Hematopoietic multipotent progenitor cell treated with erythropoietin and hydrocortisone succinate and interleukin-3 and kit ligand, for 6 days (in vitro differentiated cells): Measurements from ENCODE around the gene EVL.

Experiments
- DNase-seq: peaks from one replicate; pipeline ENCODE4 v3.0.0-alpha.2; 2015

The EVL gene

GRCh38 chr14:100114109-100114765, 49.0 kb downstream of the EVL start:
- DNase-seq: no peak

GRCh38 chr14:100115236-100115635, 50.0 kb downstream of the EVL start:
- DNase-seq: no peak

- no peak for DNase-seq
Measured at GRCh38 chr14:100115726-100116125, 50.5 kb downstream of the EVL start.

GRCh38 chr14:100116134-100116533, 50.9 kb downstream of the EVL start:
- DNase-seq: no peak

- no peak for DNase-seq
Measured at GRCh38 chr14:100117026-100117425, 51.8 kb downstream of the EVL start.

GRCh38 chr14:100117633-100118395, 52.6 kb downstream of the EVL start:
- peak; percentile 32 for DNase-seq

GRCh38 chr14:100118396-100119011, 53.3 kb downstream of the EVL start:
- no peak for DNase-seq

- DNase-seq: no peak
Measured at GRCh38 chr14:100119251-100119650, 54.0 kb downstream of the EVL start.

- DNase-seq: no peak
Measured at GRCh38 chr14:100120522-100121269, 55.5 kb downstream of the EVL start.

GRCh38 chr14:100121643-100122480, 56.6 kb downstream of the EVL start:
- no peak for DNase-seq

GRCh38 chr14:100122481-100123223, 57.4 kb downstream of the EVL start:
- DNase-seq: peak; percentile 48

GRCh38 chr14:100123618-100124017, 58.4 kb downstream of the EVL start:
- DNase-seq: no peak

GRCh38 chr14:100124551-100125088, 59.4 kb downstream of the EVL start:
- DNase-seq: no peak

- DNase-seq: no peak
Measured at GRCh38 chr14:100126401-100126800, 61.2 kb downstream of the EVL start.

GRCh38 chr14:100127853-100128455, 62.7 kb downstream of the EVL start:
- DNase-seq: no peak

GRCh38 chr14:100128688-100129087, 63.5 kb downstream of the EVL start:
- DNase-seq: no peak

GRCh38 chr14:100129161-100129589, 64.0 kb downstream of the EVL start:
- DNase-seq: no peak

GRCh38 chr14:100130521-100130920, 65.3 kb downstream of the EVL start:
- no peak for DNase-seq

GRCh38 chr14:100131181-100131580, 66.0 kb downstream of the EVL start:
- DNase-seq: no peak

- DNase-seq: peak; percentile 57
Measured at GRCh38 chr14:100132161-100132902, 67.1 kb downstream of the EVL start.
